CD4-positive, alpha-beta T cell treated with Interleukin-2 at 100 ng/mL for 4 hours (primary cell): Measurements from ENCODE around the gene SLC7A5.

Source experiments
- DNase-seq: peaks from one replicate; pipeline ENCODE4 v3.0.0-alpha.2; 2020; ENCODE audit warnings: low spot score

SLC7A5 gene

GRCh38 chr16:87846705-87847466 is 22.4 kb downstream of the SLC7A5 start:
- no peak for DNase-seq

GRCh38 chr16:87845807-87846619 is 23.3 kb downstream of the SLC7A5 start:
- no peak for DNase-seq

GRCh38 chr16:87845213-87845612 is 24.1 kb downstream of the SLC7A5 start:
- no peak for DNase-seq

GRCh38 chr16:87844809-87845208 is 24.5 kb downstream of the SLC7A5 start:
- no peak for DNase-seq

GRCh38 chr16:87844120-87844733 is 25.1 kb downstream of the SLC7A5 start:
- DNase-seq, result no peak

- DNase-seq, result no peak
Measured at GRCh38 chr16:87843678-87844105, 25.6 kb downstream of the SLC7A5 start.

GRCh38 chr16:87842209-87842869 is 27.0 kb downstream of the SLC7A5 start:
- DNase-seq, result no peak

- no peak for DNase-seq
Measured at GRCh38 chr16:87841340-87842208, 27.7 kb downstream of the SLC7A5 start.

GRCh38 chr16:87840271-87840978 is 28.9 kb downstream of the SLC7A5 start:
- DNase-seq, result no peak

GRCh38 chr16:87839542-87840270 is 29.6 kb downstream of the SLC7A5 start:
- no peak for DNase-seq

GRCh38 chr16:87838643-87839541 is 30.4 kb downstream of the SLC7A5 start:
- no peak for DNase-seq

GRCh38 chr16:87837627-87838289 is 31.5 kb downstream of the SLC7A5 start:
- no peak for DNase-seq

- no peak for DNase-seq
Measured at GRCh38 chr16:87836844-87837581, 32.3 kb downstream of the SLC7A5 start.

- DNase-seq, result no peak
Measured at GRCh38 chr16:87836346-87836843, 32.9 kb downstream of the SLC7A5 start.

- DNase-seq, result no peak
Measured at GRCh38 chr16:87835882-87836331, 33.4 kb downstream of the SLC7A5 start.

GRCh38 chr16:87834668-87835473 is 34.4 kb downstream of the SLC7A5 start:
- no peak for DNase-seq
